ENCODE measurements around the gene KRTAP20-1. TPM values are rescaled to one million over a fixed set of nuclear protein-coding genes. Genes with fewer than 3 reads are reported as not detected.

The KRTAP20-1 gene
- not detected for polyA plus RNA-seq (2013, experiment 1 of 4)
- not detected for polyA plus RNA-seq (2013, experiment 2 of 4)
- not detected for polyA plus RNA-seq (2013, experiment 3 of 4)
- polyA plus RNA-seq (2013, experiment 4 of 4), result not detected

- Histone ChIP-seq H3K4me3 (ENCODE audit: insufficient read depth, low read depth, low read length) (no peak within 1 kb of the TSS), H3K36me3 (ENCODE audit: control insufficient read depth, insufficient read depth, low read length) (no peaks in the 10 kb centered on the region), H3K27me3 (ENCODE audit: control insufficient read depth, insufficient read depth, low read length, poor library complexity, severe bottlenecking) (no peaks in the 10 kb centered on the region), H3K27ac (ENCODE audit: insufficient read depth, low read depth, low read length, poor library complexity, severe bottlenecking) (no peak within 1 kb of the TSS), H3K9me3 (ENCODE audit: control insufficient read depth, low read length) (no peaks in the 10 kb centered on the region), H3K4me1 (ENCODE audit: control insufficient read depth, insufficient read depth, low read length) (no peaks in the 10 kb centered on the region)
- 94% methylated on average over 2 of the region's 2 CpGs; no CpG with 5 or more reads in 1 of the 2 experiments for WGBS, 2 experiments
Observed at GRCh38 chr21:30616125-30616524, at the start of gene KRTAP20-1. KRTAP20-1 (plus strand) TSS chr21:30616425; CDS start chr21:30616455, 30 bp downstream.

DNA sequence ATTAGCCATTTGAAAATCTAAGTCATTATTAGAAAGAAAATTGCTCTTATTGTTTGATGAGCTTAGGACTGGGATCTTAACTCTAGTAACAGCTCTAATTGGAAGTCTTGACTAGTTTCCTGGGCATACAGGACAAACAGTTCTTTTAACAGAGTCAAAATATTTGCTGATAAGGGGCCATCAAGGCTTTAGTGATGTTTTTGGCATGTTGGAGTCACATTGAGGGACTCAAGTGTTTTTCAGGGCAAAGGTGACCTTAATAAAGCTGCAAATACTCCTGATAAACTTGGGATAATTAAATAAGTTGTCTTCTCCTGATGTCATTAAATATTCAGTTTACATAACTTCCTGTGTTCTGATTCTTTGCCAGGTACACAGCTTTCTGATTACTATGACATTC lies 48.6 kb upstream of the KRTAP20-1 start:
- H3K27ac ChIP-seq (ENCODE audit: insufficient read depth, low read depth, low read length, poor library complexity, severe bottlenecking), result no peak overlapping the region
- no peak overlapping the region for H3K4me3 ChIP-seq (ENCODE audit: insufficient read depth, low read depth, low read length)
- H3K4me1 ChIP-seq (ENCODE audit: control insufficient read depth, insufficient read depth, low read length), result no peaks in the 10 kb centered on the region
- H3K27me3 ChIP-seq (ENCODE audit: control insufficient read depth, insufficient read depth, low read length, poor library complexity, severe bottlenecking), result no peaks in the 10 kb centered on the region
- H3K36me3 ChIP-seq (ENCODE audit: control insufficient read depth, insufficient read depth, low read length), result no peaks in the 10 kb centered on the region
- no peaks in the 10 kb centered on the region for H3K9me3 ChIP-seq (ENCODE audit: control insufficient read depth, low read length)

GRCh38 chr21:30577766-30578165 lies 38.5 kb upstream of the KRTAP20-1 start:
- H3K9me3 ChIP-seq (ENCODE audit: control insufficient read depth, low read length), result no peaks in the 10 kb centered on the region
- no peaks in the 10 kb centered on the region for H3K36me3 ChIP-seq (ENCODE audit: control insufficient read depth, insufficient read depth, low read length)
- no peaks in the 10 kb centered on the region for H3K27me3 ChIP-seq (ENCODE audit: control insufficient read depth, insufficient read depth, low read length, poor library complexity, severe bottlenecking)
- no peak overlapping the region for H3K27ac ChIP-seq (ENCODE audit: insufficient read depth, low read depth, low read length, poor library complexity, severe bottlenecking)
- H3K4me1 ChIP-seq (ENCODE audit: control insufficient read depth, insufficient read depth, low read length), result peaks cover 12% of the 10 kb centered on the region
- H3K4me3 ChIP-seq (ENCODE audit: insufficient read depth, low read depth, low read length), result no peak overlapping the region

DNA sequence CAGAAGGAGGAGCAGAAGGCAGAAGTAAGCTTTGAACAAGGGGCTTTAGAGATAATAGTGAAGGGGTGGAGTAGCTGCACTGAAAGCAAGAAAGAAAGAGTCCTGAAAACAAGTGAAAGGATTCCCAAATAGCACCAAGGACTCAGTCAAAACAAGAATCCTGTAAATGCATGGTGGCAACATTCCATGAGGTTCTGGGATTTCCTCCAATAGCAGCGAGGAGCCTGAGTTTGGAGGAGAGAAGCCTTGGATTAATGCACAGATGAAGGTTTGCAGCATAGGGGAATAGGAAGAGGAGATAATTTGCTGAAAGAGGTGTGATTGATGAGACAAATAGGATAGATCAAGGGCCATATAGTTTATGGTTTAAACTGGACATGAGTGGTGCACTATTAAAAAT lies 36.9 kb upstream of the KRTAP20-1 start:
- Histone ChIP-seq H3K27ac (ENCODE audit: insufficient read depth, low read depth, low read length, poor library complexity, severe bottlenecking) (peak overlapping the region; percentile 47), H3K4me1 (ENCODE audit: control insufficient read depth, insufficient read depth, low read length) (peaks cover 12% of the 10 kb centered on the region), H3K4me3 (ENCODE audit: insufficient read depth, low read depth, low read length) (no peak overlapping the region), H3K36me3 (ENCODE audit: control insufficient read depth, insufficient read depth, low read length) (no peaks in the 10 kb centered on the region), H3K9me3 (ENCODE audit: control insufficient read depth, low read length) (no peaks in the 10 kb centered on the region), H3K27me3 (ENCODE audit: control insufficient read depth, insufficient read depth, low read length, poor library complexity, severe bottlenecking) (no peaks in the 10 kb centered on the region)
- 71 to 83% methylated on average over 1 of the region's 1 CpG for WGBS, 2 experiments

DNA sequence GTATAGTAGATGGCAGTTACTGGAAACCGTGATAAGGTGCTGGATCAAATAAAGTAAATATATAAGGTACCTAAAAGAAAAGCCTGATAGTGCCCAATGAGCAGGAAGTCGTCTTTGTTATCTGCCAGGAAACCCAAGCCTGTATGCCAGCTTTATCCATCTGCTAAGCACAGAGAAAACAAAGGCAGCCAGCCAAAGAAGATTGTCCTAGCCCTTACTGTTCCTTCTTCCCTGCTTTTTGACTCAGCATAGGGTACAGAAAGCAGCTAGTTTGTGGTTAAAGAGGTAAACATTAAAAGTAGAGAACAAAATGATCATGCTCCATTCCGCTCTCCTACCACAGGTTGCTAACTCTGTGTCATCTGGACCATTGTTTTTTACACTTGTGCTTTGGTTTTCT lies 36.1 kb upstream of the KRTAP20-1 start:
- H3K36me3 ChIP-seq (ENCODE audit: control insufficient read depth, insufficient read depth, low read length), result no peaks in the 10 kb centered on the region
- no peak overlapping the region for H3K27ac ChIP-seq (ENCODE audit: insufficient read depth, low read depth, low read length, poor library complexity, severe bottlenecking)
- no peaks in the 10 kb centered on the region for H3K9me3 ChIP-seq (ENCODE audit: control insufficient read depth, low read length)
- WGBS, 2 experiments, result 75 to 76% methylated on average over 3 of the region's 3 CpGs
- peaks cover 12% of the 10 kb centered on the region for H3K4me1 ChIP-seq (ENCODE audit: control insufficient read depth, insufficient read depth, low read length)
- no peak overlapping the region for H3K4me3 ChIP-seq (ENCODE audit: insufficient read depth, low read depth, low read length)
- H3K27me3 ChIP-seq (ENCODE audit: control insufficient read depth, insufficient read depth, low read length, poor library complexity, severe bottlenecking), result no peaks in the 10 kb centered on the region

- Histone ChIP-seq H3K27me3 (ENCODE audit: control insufficient read depth, insufficient read depth, low read length, poor library complexity, severe bottlenecking) (no peaks in the 10 kb centered on the region), H3K4me1 (ENCODE audit: control insufficient read depth, insufficient read depth, low read length) (peaks cover 12% of the 10 kb centered on the region), H3K4me3 (ENCODE audit: insufficient read depth, low read depth, low read length) (no peak overlapping the region), H3K36me3 (ENCODE audit: control insufficient read depth, insufficient read depth, low read length) (no peaks in the 10 kb centered on the region), H3K27ac (ENCODE audit: insufficient read depth, low read depth, low read length, poor library complexity, severe bottlenecking) (no peak overlapping the region), H3K9me3 (ENCODE audit: control insufficient read depth, low read length) (no peaks in the 10 kb centered on the region)
- WGBS, 2 experiments, result 100% methylated on average over 1 of the region's 1 CpG; no CpG with 5 or more reads in 1 of the 2 experiments
Observed at GRCh38 chr21:30582870-30583269, 33.4 kb upstream of the KRTAP20-1 start.

DNA sequence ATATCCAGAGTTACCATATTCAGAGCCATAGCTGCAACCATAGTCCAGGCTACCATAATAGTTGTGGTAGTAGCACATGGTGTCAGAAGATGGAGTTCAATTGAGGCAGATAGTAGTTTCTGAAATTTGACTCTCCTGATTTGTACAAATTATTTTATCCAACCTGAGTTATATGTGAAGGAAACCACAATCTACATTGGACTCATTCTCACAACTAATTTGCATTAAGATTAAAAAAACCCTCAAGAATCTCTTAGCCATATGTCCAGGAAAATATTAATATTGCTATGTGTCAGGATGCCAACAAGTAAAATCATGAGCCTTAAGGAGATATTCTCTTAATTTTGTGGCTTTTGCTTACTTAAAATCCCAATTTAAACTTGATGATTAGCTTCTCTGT lies 25.9 kb upstream of the KRTAP20-1 start, which contains the start of gene KRTAP22-2:
Gene KRTAP22-2 (minus strand): TSS at position 101 of the 400 bp plus-strand sequence.
- Histone ChIP-seq H3K27me3 (ENCODE audit: control insufficient read depth, insufficient read depth, low read length, poor library complexity, severe bottlenecking) (no peaks in the 10 kb centered on the region), H3K4me3 (ENCODE audit: insufficient read depth, low read depth, low read length) (no peak within 1 kb of the TSS), H3K9me3 (ENCODE audit: control insufficient read depth, low read length) (no peaks in the 10 kb centered on the region), H3K36me3 (ENCODE audit: control insufficient read depth, insufficient read depth, low read length) (no peaks in the 10 kb centered on the region), H3K27ac (ENCODE audit: insufficient read depth, low read depth, low read length, poor library complexity, severe bottlenecking) (no peak within 1 kb of the TSS), H3K4me1 (ENCODE audit: control insufficient read depth, insufficient read depth, low read length) (no peaks in the 10 kb centered on the region)

DNA sequence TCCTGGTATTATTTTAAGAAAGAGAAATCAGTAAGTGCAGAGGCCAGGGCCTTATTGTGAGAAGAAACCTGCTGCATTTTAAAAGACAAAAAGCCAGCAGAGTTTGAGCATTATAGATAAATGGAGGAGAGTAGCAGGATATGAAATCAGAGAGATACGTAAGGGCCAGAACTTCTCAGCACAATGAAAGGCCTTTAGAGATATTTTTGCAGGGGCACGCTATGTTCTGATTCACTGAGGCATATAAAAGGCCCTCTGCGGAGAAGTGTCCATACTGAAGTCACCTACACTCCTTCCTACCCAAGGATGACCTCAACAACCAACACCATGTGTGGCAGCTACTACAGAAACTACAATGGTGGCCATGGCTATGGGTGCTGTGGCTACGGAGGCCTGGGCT lies 24.1 kb upstream of the KRTAP20-1 start, which contains the start of gene KRTAP6-3:
Gene KRTAP6-3 (plus strand): TSS at position 301 of the 400 bp plus-strand sequence. CDS start 6 bp downstream, at position 307.
- Histone ChIP-seq H3K36me3 (ENCODE audit: control insufficient read depth, insufficient read depth, low read length) (no peaks in the 10 kb centered on the region), H3K27ac (ENCODE audit: insufficient read depth, low read depth, low read length, poor library complexity, severe bottlenecking) (no peak within 1 kb of the TSS), H3K4me3 (ENCODE audit: insufficient read depth, low read depth, low read length) (no peak within 1 kb of the TSS), H3K27me3 (ENCODE audit: control insufficient read depth, insufficient read depth, low read length, poor library complexity, severe bottlenecking) (no peaks in the 10 kb centered on the region), H3K9me3 (ENCODE audit: control insufficient read depth, low read length) (no peaks in the 10 kb centered on the region), H3K4me1 (ENCODE audit: control insufficient read depth, insufficient read depth, low read length) (no peaks in the 10 kb centered on the region)
- 94 to 97% methylated on average over 4 of the region's 4 CpGs for WGBS, 2 experiments

DNA sequence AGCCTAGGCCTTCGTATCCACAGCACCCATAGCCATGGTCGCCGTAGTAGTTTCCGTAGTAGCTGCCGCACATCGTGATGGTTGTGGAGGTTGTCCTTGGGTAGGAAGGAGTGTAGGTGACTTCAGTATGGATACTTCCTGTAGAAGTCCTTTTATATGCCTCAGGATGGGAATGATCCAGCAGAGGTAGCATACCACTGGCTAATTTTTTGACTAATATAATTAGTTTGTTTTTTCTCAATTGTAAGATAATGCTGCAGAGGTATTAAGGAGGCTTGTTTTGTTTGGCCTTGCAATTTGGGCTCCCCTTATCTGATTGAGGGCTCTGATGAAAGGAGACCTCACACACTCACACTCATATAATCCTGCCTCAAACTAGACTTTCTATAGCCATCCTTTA lies 17.4 kb upstream of the KRTAP20-1 start, which contains the start of gene KRTAP6-2:
Gene KRTAP6-2 (minus strand): TSS at position 101 of the 400 bp plus-strand sequence. CDS start 28 bp downstream, at position 73.
- no peaks in the 10 kb centered on the region for H3K4me1 ChIP-seq (ENCODE audit: control insufficient read depth, insufficient read depth, low read length)
- no peak within 1 kb of the TSS for H3K4me3 ChIP-seq (ENCODE audit: insufficient read depth, low read depth, low read length)
- H3K36me3 ChIP-seq (ENCODE audit: control insufficient read depth, insufficient read depth, low read length), result no peaks in the 10 kb centered on the region
- no peak within 1 kb of the TSS for H3K27ac ChIP-seq (ENCODE audit: insufficient read depth, low read depth, low read length, poor library complexity, severe bottlenecking)
- no peaks in the 10 kb centered on the region for H3K27me3 ChIP-seq (ENCODE audit: control insufficient read depth, insufficient read depth, low read length, poor library complexity, severe bottlenecking)
- 94 to 98% methylated on average over 6 of the region's 6 CpGs for WGBS, 2 experiments
- no peaks in the 10 kb centered on the region for H3K9me3 ChIP-seq (ENCODE audit: control insufficient read depth, low read length)

- Histone ChIP-seq H3K9me3 (ENCODE audit: control insufficient read depth, low read length) (no peaks in the 10 kb centered on the region), H3K27me3 (ENCODE audit: control insufficient read depth, insufficient read depth, low read length, poor library complexity, severe bottlenecking) (no peaks in the 10 kb centered on the region), H3K4me3 (ENCODE audit: insufficient read depth, low read depth, low read length) (no peak within 1 kb of the TSS), H3K27ac (ENCODE audit: insufficient read depth, low read depth, low read length, poor library complexity, severe bottlenecking) (no peak within 1 kb of the TSS), H3K36me3 (ENCODE audit: control insufficient read depth, insufficient read depth, low read length) (no peaks in the 10 kb centered on the region), H3K4me1 (ENCODE audit: control insufficient read depth, insufficient read depth, low read length) (no peaks in the 10 kb centered on the region)
- WGBS, 2 experiments, result 63% methylated on average over 1 of the region's 1 CpG; no CpG with 5 or more reads in 1 of the 2 experiments
Observed at GRCh38 chr21:30600787-30601186, 15.4 kb upstream of the KRTAP20-1 start, which contains the start of gene KRTAP22-1. KRTAP22-1 (plus strand) TSS chr21:30601087.

Measured in ectodermal cell (in vitro differentiated cells).